Stimulated activated CD8-positive, alpha-beta memory T cell treated with anti-CD3 and anti-CD28 coated beads, Interleukin-15, amount 100 ng/mL, for 4 hours (primary cell): ENCODE results near the gene CCDC40.

Experiments used
- DNase-seq, 2 donors: peaks; one replicate each; pipeline ENCODE4 v3.0.0-alpha.2; 2020; ENCODE audit warnings: low read depth in 2 of 2

Gene CCDC40

DNA sequence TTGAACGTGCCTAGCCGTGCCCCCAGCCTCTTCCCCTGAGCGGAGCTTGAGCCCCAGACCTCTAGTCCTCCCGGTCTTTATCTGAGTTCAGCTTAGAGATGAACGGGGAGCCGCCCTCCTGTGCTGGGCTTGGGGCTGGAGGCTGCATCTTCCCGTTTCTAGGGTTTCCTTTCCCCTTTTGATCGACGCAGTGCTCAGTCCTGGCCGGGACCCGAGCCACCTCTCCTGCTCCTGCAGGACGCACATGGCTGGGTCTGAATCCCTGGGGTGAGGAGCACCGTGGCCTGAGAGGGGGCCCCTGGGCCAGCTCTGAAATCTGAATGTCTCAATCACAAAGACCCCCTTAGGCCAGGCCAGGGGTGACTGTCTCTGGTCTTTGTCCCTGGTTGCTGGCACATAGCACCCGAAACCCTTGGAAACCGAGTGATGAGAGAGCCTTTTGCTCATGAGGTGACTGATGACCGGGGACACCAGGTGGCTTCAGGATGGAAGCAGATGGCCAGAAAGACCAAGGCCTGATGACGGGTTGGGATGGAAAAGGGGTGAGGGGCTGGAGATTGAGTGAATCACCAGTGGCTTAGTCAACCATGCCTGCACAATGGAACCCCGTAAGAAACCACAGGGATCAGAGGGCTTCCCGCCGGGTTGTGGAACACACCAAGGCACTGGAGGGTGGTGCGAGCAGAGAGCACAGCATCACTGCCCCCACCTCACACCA, 65.7 kb downstream of the CCDC40 start:
- DNase-seq, result no peak

DNA sequence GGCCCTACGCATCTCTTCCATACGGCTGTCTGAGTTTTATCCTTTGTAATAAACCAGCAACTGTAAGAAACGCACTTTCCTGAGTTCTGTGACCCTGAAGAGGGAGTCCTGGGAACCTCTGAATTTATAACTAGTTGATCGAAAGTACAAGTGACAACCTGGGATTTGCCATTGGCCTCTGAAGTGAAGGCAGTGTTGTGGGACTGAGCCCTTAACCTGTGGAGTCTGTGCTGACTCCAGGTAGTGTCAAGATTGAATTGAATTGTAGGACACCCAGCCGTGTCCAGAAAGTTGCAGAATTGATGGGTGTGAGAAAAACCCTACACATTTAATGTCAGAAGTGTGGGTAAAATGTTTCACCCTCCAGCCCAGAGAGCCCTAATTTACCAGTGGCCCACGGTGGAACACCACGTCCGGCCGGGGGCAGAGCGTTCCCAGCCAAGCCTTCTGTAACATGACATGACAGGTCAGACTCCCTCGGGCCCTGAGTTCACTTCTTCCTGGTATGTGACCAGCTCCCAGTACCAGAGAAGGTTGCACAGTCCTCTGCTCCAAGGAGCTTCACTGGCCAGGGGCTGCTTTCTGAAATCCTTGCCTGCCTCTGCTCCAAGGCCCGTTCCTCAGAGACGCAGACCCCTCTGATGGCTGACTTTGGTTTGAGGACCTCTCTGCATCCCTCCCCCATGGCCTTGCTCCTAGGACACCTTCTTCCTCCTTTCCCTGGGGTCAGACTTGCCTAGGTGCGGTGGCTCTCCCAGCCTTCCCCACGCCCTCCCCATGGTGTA, 66.4 kb downstream of the CCDC40 start:
- no peak for DNase-seq

DNA sequence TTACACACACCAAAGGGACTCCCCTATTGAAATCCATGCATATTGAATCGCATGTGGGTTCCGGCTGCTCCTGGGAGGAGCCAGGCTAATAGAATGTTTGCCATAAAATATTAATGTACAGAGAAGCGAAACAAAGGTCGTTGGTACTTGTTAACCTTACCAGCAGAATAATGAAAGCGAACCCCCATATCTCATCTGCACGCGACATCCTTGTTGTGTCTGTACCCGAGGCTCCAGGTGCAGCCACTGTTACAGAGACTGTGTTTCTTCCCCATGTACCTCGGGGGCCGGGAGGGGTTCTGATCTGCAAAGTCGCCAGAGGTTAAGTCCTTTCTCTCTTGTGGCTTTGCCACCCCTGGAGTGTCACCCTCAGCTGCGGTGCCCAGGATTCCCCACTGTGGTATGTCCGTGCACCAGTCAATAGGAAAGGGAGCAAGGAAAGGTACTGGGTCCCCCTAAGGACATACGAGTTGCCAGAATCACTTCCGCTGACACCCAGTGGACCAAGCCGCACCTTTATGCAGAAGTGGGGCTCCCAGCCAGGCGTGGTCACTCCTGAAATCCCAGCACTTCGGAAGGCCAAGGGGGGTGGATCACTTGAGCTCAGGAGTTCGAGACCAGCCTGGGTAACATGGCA, 67.1 kb downstream of the CCDC40 start:
- no peak for DNase-seq

DNA sequence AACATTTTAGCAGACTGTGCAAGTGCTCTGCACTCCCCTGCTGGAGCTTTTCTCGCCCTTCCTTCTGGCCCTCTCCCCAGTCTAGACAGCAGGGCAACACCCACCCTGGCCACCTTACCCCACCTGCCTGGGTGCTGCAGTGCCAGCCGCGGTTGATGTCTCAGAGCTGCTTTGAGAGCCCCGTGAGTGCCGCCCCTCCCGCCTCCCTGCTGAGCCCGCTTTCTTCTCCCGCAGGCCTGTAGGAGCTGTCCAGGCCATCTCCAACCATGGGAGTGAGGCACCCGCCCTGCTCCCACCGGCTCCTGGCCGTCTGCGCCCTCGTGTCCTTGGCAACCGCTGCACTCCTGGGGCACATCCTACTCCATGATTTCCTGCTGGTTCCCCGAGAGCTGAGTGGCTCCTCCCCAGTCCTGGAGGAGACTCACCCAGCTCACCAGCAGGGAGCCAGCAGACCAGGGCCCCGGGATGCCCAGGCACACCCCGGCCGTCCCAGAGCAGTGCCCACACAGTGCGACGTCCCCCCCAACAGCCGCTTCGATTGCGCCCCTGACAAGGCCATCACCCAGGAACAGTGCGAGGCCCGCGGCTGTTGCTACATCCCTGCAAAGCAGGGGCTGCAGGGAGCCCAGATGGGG, 68.0 kb downstream of the CCDC40 start:
- DNase-seq, result no peak

DNA sequence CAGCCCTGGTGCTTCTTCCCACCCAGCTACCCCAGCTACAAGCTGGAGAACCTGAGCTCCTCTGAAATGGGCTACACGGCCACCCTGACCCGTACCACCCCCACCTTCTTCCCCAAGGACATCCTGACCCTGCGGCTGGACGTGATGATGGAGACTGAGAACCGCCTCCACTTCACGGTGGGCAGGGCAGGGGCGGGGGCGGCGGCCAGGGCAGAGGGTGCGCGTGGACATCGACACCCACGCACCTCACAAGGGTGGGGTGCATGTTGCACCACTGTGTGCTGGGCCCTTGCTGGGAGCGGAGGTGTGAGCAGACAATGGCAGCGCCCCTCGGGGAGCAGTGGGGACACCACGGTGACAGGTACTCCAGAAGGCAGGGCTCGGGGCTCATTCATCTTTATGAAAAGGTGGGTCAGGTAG, 68.5 kb downstream of the CCDC40 start:
- no peak for DNase-seq

DNA sequence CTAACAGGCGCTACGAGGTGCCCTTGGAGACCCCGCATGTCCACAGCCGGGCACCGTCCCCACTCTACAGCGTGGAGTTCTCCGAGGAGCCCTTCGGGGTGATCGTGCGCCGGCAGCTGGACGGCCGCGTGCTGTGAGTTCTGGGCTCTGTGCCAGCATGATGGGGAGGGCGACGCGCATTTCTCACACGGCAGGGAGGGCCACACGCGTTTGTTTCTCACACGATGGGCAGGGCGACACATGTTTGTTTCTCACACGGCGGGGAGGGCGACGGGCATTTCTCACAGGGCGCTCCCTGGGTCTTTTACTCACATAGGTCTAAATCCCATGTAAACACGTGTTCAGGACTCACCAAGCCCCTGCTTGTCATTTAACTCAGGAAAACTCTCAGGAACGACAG, 69.3 kb downstream of the CCDC40 start:
- no peak for DNase-seq

DNA sequence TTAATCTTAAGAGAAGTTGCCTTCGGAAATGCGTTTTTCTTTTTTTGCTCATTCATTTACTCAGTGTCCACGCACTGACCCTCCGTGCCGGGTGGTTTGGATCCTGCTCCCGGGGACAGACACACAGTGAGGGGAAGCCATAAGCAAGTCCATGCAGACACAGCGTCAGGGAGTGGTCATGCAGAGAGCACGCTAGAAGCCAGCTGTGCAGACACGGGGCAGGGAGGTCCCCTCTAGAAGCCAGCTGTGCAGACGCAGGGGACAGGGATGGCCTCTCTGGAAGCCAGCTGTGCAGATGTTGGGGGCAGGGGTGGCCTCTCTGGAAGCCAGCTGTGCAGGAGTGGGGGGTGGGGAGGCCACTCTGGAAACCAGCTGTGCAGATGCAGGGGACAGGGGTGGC, 69.7 kb downstream of the CCDC40 start:
- DNase-seq, result no peak

DNA sequence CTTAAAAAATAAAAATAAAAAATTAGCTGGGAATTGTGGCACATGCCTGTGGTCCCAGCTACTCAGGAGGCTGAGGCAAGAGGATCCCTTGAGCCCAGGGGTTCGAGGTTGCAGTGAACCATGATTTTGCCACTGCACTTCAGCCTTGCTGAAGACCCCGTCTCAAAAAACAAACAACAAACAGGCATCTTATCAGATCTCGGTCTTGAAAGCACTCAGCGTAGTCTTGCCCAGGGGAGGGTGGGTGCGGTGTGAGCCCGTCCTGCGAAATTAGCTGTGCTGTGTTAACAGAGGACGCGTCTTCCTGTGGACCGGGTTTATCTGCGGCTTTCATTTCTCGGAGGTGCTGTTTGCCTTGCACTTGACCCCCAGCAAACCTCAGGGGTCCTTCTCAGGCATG, 70.3 kb downstream of the CCDC40 start:
- DNase-seq, result no peak

DNA sequence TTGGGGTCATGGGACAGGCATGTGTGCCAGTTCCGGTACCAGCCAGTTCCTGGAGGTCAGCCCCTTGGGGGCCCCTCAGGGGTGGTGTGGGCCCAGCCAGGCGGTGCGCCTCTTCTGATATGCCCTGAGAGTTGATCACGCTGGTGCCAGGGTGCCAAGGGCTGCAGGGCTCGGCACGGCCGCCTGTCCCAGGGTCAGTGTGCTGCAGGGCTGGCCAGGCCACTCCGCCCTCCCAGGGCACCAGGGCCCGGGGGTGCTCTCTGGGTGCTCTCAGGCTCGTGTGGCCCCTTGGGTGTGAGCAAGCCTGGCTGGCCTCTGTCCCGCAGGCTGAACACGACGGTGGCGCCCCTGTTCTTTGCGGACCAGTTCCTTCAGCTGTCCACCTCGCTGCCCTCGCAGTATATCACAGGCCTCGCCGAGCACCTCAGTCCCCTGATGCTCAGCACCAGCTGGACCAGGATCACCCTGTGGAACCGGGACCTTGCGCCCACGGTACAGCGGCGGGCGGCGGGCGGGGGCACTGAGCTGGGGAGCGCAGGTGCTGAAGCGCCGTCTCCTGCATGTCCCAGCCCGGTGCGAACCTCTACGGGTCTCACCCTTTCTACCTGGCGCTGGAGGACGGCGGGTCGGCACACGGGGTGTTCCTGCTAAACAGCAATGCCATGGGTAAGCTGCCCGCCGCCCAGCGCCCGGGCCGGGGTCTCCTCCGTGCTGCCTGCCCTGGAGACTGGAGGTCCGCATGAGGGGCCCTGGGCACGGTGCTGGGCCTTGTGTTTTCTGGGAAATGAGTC, 71.0 kb downstream of the CCDC40 start:
- no peak for DNase-seq

DNA sequence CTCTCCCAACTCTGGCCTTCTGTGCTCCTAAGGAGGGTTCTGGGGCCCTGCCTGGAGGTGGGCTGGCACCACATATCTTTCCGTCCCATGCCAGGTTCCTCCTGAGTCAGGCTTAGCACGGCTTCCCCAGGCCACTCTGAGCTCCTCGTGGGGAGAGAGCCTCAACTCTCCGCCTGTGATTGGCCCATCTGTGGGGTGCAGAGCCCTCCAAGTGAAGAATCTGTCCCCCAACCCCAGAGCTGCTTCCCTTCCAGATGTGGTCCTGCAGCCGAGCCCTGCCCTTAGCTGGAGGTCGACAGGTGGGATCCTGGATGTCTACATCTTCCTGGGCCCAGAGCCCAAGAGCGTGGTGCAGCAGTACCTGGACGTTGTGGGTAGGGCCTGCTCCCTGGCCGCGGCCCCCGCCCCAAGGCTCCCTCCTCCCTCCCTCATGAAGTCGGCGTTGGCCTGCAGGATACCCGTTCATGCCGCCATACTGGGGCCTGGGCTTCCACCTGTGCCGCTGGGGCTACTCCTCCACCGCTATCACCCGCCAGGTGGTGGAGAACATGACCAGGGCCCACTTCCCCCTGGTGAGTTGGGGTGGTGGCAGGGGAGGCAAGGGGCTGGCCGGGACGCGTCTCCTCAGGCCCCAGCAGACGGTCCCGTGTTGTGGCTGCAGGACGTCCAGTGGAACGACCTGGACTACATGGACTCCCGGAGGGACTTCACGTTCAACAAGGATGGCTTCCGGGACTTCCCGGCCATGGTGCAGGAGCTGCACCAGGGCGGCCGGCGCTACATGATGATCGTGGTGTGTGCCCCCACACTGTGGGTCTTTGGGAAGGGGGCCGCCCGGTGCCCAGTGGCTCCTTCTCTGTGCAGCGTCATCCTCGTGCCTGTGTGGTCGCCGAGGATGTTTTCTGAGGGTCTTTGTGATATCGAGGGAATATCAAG, 71.9 kb downstream of the CCDC40 start:
- no peak for DNase-seq

DNA sequence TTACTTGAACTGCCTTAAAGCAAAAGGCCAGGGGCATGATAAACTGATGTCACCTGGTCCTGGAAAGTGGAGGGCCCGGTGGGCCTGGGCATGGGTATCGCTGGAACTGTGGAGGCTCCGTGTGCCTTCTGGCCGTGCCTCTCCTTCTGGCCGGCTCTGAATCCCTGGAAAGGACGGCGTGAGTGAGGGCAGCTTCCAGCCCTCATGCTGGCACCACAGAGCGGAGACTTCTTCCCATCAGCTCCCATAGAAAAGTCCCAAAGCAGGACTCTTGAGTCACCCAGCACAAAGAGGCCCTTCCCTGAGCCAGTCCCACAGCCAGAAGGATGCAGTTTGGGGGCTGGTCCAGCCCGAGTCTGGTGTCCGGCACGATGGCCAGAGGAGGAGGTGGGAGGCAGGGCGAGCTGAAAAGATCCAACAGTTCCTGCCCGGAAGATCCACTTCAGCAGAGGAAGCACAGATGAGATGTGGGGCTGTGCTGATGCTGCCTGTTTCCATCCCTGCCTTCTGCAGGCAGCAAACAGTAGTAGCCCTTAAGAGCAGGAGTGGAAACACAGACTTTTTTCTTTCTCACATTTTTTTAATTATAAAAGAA, 72.7 kb downstream of the CCDC40 start:
- DNase-seq, result no peak

DNA sequence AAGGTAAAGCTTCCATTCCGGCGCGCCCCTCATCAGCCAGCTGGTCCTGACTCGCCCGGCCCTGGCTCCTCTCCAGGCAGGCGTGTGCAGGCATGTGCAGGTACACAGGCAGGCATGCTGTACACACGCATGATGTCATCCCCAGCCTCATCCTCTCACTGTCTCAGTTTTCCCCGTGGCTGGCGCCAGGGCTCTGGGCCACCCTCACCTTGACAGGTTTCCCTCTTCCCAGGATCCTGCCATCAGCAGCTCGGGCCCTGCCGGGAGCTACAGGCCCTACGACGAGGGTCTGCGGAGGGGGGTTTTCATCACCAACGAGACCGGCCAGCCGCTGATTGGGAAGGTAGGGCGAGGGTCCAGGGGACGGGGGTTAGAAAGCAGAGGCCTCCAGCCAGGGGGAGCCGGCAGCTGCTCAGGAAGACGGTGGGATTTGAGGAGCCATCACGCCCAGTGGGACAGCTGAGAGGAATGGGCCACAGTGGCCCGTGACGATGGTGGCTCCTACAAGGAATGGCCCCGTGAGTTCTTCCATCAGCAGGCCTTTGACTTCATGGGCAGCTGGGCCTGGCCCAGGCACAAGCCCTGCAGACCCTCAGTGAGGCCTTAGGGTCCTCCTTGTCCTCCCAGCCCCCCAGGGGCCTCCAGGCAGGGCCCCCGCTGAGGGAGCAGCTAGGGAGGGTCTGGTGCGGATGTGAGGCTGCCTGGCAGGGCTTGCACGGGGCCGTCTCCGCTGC, 73.4 kb downstream of the CCDC40 start:
- DNase-seq, result no peak

DNA sequence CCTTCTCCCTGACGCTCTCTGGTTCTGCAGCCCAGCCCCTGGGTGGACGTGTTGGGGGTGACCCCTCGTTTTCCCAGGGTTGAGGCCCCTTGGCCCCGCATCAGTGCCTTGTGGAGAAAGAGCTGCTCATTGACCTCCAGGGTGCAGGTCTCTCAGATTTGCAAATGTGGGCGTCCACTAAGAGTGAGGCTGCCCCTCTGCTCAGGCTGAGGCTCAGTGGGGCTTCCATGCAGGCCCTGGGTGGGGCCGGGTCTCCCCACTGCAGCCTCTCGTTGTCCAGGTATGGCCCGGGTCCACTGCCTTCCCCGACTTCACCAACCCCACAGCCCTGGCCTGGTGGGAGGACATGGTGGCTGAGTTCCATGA, 74.0 kb downstream of the CCDC40 start:
- DNase-seq, result no peak

DNA sequence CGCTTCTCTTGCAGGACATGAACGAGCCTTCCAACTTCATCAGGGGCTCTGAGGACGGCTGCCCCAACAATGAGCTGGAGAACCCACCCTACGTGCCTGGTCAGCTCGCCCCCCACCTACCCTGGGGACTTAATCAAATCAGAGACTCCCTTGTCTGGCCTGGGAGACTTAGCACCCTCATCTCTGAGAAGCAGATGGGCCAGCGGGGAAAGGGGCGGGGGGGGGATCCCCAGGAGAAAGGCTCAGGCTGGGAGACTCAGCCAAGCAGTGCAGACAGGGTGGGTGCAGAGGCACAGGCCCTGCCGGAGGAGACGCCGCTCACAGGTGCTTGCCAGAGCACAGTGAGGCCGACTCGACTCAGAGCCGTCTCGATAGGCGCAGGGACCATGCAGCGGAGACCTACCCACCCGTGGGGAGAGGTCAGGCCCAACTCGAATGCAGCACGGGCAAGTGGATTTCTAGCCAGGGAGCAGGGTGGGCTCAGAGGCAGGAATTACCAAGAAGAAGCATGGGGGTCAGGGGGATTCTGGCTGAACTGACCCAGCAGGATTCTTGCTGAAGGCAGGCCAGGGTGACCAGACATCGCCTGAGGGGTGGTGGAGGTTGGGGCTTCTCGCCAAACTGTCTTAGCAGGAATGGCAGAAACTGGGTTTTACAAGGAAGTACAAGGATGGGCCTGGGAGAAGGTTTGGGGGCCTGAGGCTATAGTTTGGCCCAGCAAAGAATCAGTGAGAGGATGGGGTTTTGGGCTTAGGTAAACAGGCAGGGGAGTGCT, 74.7 kb downstream of the CCDC40 start:
- no peak for DNase-seq

DNA sequence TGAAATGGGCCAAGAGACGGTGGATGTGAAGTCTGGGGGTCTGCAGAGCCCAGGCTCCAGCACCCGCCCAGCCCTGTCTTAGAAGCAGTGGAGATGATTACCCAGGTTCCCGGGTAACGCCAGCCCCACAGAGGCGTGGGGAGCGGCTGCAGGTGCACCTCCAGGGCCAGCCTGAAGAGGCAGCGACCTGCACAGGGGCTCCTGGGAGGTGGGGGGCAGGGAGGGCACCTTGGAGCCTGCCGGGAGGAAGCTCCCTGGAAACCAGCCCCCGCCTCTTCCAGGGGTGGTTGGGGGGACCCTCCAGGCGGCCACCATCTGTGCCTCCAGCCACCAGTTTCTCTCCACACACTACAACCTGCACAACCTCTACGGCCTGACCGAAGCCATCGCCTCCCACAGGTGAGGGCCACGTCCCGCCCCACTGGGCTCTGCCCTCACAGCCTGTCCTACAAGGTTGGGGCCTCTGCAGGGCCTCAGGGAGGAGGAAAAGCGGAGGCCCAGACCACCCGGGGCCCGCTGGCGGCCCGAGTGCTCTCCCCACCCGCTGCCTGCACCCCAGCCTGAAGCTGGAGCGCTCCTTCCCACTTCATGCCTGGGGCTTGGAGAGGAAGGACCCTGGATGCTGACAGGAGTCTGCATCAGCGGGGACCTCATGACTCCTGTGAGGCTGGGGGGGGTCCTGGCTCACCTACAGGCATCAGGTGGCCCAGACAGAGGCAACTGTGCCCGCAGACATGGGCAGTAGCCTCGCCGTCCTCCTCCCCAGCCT, 75.4 kb downstream of the CCDC40 start:
- DNase-seq, result no peak

DNA sequence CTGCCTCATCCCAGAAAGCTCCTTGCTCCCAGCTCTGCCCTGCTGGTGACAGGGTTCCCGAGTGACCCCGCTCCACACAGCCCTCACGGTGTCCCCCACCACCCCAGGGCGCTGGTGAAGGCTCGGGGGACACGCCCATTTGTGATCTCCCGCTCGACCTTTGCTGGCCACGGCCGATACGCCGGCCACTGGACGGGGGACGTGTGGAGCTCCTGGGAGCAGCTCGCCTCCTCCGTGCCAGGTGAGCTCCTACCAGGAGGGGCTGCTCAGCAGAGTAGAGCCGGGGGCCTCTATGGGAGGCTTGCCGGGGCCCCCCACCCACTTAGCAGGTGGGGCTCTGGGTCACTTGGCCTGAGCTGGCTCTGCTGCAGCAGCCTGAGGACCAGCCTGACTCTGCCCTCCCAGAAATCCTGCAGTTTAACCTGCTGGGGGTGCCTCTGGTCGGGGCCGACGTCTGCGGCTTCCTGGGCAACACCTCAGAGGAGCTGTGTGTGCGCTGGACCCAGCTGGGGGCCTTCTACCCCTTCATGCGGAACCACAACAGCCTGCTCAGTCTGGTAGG, 76.1 kb downstream of the CCDC40 start:
- DNase-seq, result no peak

DNA sequence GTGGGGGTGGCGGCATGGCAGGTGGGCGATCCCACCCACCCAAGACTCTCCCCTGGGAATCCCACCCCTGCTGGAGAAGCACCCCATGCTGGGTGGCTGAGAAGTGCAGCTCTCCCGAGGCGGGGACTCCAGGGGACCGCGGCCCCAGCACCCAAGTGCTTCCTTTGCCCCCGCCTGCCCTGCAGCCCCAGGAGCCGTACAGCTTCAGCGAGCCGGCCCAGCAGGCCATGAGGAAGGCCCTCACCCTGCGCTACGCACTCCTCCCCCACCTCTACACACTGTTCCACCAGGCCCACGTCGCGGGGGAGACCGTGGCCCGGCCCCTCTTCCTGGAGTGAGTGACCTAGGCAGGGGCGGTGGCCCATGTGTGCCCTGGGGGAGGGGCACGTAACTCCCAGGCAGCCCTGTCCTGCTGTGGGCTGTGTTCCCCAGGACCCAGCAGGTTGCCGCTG, 76.6 kb downstream of the CCDC40 start:
- no peak for DNase-seq

DNA sequence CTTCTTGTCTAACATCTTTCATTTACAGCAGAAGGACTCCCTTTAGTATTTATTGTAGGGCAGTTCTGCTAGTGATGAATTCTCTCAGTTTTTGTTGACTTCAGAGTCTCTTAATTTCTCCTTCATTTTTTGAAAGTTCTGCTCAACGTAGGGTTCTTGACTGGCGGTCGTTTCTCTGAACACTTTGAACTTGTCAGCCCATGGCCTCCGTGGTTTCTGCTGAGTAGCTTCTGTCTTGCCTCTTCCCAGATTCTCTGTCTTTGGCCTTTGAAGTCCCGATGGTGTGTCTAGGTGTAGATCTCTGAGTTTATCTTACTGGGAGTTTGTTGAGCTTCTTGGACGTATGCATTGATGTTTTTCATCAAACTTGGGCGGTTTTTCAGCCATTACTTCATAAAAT, 78.3 kb downstream of the CCDC40 start:
- no peak for DNase-seq
